H1 (cell line): ENCODE results near the gene TRIM6. TPM values are rescaled to one million over a fixed set of nuclear protein-coding genes. Genes with fewer than 3 reads are reported as not detected.

Source experiments
- BCL11A ChIP-seq, 2 experiments: IDR thresholded peaks; one replicate each; pipeline ENCODE4 v1.6.1; 2011; ENCODE audit warnings: low read depth in 2 of 2, low read length in 2 of 2, mild to moderate bottlenecking in 2 of 2
- FOSL1 ChIP-seq: IDR thresholded peaks from 2 replicates; pipeline ENCODE4 v1.6.1; 2011; ENCODE audit warnings: mild to moderate bottlenecking, low read depth, low read length, moderate library complexity; ENCODE audit not compliant: insufficient read depth
- HDAC6 ChIP-seq: IDR thresholded peaks from one replicate; pipeline ENCODE4 v1.7.1; 2012; ENCODE audit warnings: low read depth, mild to moderate bottlenecking, inconsistent platforms, low read length, moderate library complexity
- TAF1 ChIP-seq: IDR thresholded peaks from 2 replicates; pipeline ENCODE4 v1.6.1; 2011; ENCODE audit warnings: mild to moderate bottlenecking, low read depth, low read length
- polyA plus RNA-seq, 7 experiments: library from polyadenylated mRNA; depleted of rRNA in 3 of 7; stranded (reverse) in 5 of 7; unstranded in 2 of 7; fragments of >200 nt in 5 of 7; fragments of 200-250 nt in 2 of 7; gene quantifications; 1 replicate in 5 of 7; 2 replicates in 1 of 7; 4 replicates in 1 of 7; pipeline versions ENCODE4 v1.2.1 to v1.2.3, GENCODE V29; 2011 to 2013; ENCODE audit warnings: missing spikeins in 2 of 7, mixed read lengths in 2 of 7
- total RNA-seq: library from RNA; stranded (reverse); fragmentation: NEBNext Ultra II Directional; extraction: Animal tissue kit (Norgen Biotek cat#: 25700); gene quantifications from 2 replicates; pipeline ENCODE4 v1.2.1, GENCODE V29; 2021

The TRIM6 gene
- total and polyA plus RNA-seq, 2 of the 8 experiments (the other 6 are each of a cell fraction or from before 2014, with no cell fraction given) = 21.6 to 23.3 TPM

- TF ChIP-seq FOSL1 (no peak), BCL11A (IDR thresholded peaks at IDR 0.05; ENCODE audit: low read depth in 2 of 2, low read length in 2 of 2) (no peak), HDAC6 (no peak), TAF1 (no peak)
- TF ChIP-seq, all 59 proteins: peak for 0
These were observed 29.8 kb downstream of the TRIM6 start (continued) for GRCh38 chr11:5626196-5626595.
